KG1 (cell line): ENCODE data around the gene ATOSB.
A peak's percentile ranks its signal among the peaks of the same experiment; 100 is the strongest.
"Not testable (repeated sequence)": the region's sequence is repeated elsewhere in the genome, so short reads cannot be mapped to it uniquely, and the experiment has no call there.

Experiments
- DNase-seq: peaks from one replicate; lab custom pipeline; 2025; lab: John Stamatoyannopoulos, UW

ATOSB gene, protein sequence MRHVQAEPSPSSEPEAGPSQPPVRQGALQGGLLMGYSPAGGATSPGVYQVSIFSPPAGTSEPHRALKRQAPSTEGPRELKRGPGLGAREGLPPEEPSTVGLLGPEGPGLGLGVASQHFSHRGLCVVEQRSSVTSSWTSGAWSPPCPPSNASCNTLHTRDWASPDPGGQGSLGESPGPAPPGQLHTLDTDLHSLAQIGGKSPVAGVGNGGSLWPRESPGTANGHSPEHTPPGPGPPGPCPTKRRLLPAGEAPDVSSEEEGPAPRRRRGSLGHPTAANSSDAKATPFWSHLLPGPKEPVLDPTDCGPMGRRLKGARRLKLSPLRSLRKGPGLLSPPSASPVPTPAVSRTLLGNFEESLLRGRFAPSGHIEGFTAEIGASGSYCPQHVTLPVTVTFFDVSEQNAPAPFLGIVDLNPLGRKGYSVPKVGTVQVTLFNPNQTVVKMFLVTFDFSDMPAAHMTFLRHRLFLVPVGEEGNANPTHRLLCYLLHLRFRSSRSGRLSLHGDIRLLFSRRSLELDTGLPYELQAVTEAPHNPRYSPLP

DNA sequence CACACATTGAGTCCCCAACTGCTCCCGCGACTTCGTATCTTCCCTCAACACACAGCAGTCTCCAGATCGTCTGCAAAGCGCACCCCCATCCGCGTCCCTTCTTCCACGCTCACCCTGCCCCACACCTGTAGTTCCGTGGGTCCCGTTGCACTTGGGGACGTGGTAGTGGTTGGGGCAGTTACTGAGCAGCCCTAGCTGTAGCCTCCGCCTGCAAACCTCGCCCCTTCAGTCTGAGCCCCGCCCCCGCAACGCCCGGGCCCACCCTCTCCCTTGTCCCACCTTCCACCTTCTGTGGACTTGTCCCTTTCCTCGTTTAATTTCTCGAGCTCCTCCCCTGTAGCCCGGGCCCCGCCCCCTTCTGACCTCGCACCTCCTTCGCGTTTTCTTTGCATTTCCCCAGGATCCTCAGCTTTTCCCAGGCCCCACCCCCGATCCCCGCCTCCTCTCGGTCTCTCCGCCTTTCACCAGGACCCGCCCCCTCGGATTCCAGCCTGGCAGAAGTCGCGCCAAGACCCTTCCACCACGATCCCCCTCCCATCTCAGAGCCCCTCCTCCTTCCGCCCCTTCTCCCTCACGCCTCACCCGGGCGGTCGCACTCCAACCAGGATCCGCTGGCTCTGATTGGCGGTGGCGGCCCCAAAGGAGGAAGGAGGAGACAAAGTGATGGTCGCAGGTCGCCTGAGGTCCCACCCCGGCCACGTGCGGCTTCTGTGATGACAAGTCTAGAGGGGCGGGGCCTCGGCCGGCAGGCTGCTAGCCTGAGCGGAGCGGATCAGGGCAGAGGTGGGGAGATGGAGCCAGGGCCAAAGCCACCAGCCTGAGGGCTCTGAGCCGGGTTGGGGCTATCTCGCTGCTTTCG lies at the start of gene ATOSB:
Gene ATOSB, minus strand, starts transcription at position 183 of the 859 bp plus-strand sequence. CDS start 7,588 bp downstream, outside the sequence.
- peak; percentile 82 for DNase-seq

DNA sequence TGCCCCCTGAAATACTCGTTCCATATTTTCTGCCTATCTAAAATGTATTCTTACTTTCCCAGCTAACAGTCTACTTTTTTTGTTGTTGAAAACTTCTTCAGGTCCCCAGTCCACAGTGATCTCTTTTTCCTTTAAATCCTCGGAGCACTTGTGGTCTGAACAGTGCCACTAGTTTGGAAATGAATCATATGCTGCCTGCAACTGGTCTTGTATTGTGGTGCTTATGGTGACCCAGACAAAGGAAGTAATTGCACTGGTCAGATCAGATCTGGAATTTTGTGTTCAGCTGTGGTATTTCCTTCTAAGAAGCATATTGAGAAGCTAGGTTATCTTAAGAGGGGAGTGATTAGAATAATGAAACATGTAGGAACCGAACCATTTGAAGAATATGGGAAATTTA lies 49.0 kb upstream of the ATOSB start:
- no peak for DNase-seq

DNA sequence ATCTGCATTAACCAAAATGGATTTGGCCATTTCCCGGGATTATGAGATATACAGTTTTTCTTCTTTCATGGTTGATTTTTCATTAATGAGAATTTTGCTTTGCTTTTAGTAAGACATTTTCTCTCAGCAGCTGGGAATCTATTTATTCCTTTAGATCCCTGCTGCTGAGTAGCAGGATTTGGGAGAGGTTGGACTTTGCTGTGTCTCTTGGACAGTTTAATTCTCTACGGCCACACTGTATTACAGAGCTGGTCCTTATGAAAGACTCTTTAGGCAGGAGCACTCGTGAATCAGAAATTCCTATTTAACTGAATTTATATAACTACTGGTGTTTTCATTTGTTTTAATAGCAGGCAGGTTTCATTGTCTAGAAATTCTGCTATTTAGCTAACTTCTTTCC lies 47.8 kb upstream of the ATOSB start:
- DNase-seq: no peak

DNA sequence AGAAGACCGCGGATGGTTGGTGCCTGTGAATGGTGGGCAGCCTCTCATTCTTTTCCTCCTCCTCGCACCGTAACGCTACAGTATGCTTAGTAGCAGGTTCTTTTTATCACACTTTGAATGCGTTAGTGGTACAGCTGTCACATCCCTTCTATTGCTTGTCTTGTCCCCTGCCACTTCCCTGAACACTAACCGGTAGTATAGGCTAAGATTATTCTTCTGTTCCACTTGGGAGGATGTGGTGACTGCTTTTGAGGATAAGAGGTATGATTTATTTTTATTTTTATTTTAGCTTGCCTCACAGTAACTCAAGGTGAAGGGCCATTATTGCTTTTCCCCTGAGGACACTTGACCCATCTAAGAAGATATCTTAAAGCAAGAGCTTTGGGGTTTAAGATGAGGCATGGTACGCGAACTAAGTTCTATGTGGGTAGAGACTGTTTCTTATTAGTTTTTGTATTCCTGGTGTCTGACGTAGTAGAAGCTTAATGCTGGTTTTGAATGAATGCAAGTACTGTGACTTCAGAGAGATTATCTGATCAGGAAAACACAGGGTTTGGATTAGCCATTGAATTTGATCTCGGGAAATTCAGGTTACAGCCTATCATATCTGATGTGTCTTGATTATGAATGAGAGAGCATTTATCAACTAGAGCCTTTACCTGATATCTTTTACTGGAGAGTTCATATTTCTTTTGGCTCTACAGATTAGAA lies 47.1 kb upstream of the ATOSB start:
- DNase-seq: peak; percentile 4

DNA sequence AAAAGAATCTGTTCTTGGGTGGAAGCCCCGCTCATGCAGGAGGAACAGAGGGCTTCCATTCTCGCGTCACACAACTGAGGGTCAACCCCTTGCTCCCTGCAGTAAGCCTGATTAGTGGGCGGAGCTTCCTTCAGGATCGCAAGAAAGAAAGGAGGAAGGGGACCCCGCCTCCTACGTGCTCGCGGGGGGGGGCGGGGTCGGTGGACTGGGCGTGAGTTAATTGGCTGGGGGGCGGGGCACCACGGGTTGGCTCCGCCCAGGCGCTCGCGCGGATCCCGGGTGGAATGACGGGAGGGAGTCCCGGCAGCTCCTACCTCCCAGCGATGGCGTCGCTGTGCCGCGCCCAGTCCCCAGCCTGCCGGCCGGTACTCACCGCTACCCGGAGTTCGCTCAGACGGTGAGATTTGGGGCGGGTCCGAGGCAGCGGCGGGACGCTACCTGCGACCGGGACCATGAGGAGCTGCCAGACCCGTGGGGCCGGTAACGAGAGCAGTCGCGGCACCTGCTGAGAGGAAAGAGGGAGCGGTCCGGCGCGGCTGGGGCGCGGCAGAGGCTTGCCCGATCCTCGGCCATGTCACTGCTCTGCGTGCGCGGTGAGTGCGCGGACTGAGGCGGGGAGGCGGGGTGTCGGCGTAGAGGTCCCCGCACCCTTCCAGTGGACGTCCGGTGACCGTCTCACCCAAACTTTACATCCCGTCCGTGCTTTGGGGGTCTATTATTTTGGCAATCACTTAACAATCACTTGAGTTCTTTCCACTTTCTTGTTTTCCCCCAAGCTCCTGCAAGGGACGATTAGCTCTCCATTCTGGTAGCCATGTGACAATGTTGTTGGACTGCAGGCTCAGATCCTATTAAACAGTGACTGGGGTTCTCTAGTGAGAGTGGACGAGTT lies 46.3 kb upstream of the ATOSB start, which contains the start of gene UNC13B:
Gene UNC13B, plus strand, starts transcription at position 297 of the 892 bp plus-strand sequence. Its CDS starts 275 bp downstream, at position 572.
- DNase-seq: no peak

DNA sequence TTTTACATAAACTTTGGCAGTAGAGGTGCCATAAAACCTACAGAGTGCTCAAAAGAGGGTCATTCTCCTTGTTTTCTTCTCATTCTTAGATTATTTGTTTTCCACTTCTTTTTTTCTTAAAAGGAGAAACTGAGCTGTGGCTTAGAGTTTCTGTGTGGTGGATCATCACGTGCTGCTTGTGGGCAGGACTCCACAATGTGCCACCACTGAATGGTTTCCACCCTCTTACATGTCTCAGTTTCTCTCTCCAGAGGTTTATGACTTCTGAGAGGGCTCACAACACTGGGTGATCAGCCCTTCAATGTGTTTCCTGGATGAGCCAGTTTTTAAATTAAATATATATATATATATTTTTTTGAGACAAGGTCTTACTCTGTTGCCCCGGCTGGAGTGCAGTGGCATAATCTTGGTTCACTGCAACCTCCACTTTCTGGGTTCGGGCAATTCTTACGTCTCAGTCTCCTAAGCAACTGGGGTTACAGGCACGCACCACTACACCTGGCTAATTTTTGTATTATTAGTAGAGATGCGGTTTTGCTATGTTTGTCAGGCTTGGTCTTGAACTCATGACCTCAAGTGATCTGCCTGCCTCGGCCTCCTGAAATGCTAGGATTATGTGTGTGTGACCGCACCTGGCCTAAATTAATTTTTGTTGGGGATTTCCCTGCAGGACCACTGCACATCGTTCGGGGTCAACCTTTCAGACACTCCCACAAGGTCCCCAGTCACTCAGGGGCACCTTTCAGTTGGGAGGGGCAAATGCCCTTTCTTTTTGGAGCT lies 43.0 kb upstream of the ATOSB start:
- no peak for DNase-seq

DNA sequence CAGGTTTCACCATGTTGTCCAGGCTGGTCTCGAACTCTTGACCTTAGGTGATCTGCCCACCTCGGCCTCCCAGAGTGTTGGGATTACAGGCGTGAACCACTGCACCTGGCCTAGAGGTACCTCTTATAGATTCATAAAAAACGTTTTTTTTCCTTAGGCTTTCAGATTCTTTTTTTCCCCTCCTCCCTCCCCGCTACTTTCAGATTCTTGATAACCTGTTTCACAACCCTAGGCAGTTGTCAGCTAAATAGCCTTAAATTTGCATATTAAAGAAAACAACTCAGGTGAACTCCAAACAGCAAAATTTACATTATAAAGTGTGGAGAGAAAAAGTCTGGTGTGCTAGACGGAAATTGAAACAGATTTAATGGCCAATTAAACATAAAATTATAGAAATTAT lies 42.2 kb upstream of the ATOSB start:
- not testable (repeated sequence) for DNase-seq

DNA sequence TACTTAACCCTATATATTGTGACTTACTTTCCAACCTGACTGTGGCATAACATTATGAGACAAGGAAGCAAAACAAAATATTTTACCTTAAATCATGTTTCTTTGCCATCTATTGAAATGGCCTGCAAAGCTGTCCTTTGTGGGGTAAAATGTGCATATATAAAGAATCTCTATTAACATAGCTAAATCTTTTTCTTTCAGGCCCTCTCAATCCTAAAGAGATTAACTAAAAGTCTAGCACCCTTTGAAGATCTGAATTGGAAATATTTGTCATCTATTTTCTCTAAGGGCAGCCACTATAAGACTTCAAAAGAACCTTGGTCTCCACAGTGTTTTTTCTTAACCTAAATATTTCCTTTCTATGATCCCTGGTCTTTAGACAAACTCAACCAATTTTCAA lies 41.1 kb upstream of the ATOSB start:
- DNase-seq: no peak

DNA sequence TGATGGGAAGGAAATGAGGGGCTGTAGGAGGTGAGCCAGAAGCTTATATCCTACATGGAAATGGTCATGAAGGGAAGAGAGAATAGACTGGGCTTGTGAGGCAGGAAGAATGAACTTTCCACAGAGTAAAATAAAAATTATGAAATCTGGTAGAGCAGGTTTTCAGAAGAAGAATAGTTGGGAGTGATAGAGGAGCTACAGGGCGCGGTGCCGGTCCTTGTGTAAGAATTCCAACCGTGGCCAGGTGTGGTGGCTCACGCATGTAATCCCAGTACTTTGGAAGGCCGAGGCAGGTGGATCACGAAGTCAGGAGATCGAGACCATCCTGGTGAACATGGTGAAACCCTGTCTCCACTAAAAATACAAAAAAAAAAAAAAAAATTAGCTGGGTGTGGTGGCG lies 37.3 kb upstream of the ATOSB start:
- DNase-seq: no peak

DNA sequence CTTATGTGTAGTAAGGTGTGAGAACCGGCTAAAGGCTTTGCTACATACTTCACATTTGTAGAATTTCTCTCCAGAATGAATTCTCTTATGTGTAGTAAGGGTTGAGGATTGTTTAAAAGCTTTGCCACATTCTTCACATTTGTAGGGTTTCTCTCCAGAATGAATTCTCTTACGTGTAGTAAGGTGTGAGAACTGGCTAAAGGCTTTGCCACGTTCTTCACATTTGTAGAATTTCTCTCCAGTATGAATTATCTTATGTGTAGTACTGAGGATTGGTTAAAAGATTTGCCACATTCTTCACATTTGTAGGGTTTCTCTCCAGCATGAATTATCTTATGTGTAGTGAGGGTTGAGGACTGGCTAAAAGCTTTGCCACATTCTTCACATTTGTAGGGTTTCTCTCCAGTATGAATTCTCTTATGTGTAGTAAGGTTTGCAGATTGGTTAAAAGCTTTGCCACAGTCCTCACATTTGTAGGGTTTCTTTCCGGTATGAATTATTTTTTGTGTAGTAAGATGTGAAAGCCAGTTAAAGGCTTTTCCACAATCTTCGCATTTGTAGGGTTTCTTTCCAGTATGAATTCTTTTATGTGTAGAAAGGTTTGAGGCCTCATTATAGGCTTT lies 32.4 kb upstream of the ATOSB start:
- not testable (repeated sequence) for DNase-seq

DNA sequence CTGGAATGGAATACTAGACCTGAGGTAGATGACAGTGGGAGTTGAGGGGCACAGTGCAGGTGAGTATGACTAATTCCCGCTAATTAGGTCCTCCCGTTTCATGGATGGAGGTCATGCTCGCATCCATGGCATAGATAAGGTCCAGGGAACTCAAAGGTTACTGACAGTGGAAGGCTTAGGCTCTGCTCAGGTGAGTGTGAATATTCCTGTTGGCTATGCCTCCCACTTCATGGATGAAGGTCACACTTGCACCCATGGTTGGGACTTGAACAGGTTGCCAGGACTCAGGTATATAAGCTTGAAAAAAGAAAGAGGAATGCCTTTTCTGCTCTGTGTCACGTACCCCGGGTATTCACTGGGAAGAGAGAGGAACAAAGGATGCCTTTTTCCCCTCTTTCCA lies 26.4 kb upstream of the ATOSB start:
- no peak for DNase-seq

DNA sequence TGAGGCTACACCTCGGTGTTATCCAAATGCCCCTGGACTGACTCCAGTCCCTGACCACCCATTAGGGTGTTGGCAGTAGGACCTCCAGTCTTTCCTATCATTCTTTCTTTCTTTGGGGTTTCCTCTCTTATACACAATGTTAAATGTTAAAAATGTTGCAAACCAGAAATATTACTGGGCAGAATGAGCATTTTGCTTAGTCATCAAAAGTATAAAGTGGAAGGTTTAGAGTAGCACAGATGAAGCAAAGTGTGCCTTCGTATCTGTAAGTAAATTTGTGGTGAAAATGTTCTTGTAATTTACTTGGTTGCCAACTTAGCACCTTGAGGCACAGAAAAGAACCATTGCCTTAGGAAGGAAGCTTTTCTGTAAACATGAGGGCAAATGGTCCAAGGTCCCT lies 24.4 kb upstream of the ATOSB start:
- DNase-seq: no peak

DNA sequence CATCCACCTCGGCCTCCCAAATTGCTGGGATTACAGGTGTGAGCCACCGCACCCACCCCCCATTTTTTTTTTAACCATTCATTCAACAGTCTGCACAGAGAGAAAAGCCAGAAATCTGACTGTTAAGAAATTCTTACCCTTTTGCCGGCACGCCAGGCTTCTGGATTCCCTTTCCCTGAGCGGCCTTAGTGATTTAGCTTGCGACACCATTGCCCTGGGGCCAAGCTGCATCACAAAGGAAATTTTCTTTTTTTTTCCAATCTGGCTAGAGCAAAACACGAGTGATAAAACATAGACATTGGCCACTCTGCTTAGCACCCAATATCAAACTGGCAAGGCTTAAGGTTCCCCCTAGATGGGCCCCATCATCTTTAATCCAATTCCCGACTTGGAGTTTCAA lies 21.2 kb upstream of the ATOSB start:
- DNase-seq: no peak

DNA sequence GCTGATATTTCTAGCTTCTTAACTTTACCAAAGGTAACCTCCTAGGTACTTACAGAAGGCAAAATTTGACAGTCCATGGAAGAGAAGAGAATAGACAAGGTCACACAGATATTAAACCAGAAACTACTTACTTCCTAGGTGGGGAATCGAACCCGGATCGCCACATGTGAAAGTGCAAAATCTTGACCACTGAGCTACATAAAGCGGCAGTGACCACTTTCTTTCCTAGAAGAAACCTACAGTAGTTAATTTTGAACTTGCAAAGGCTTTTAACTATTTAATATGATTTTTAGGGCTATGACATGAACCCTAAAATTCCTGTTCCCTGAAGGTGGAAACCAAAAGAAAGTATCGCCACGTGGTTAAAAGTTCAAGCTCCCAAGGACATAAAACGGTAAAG lies 20.3 kb upstream of the ATOSB start:
- DNase-seq: no peak

DNA sequence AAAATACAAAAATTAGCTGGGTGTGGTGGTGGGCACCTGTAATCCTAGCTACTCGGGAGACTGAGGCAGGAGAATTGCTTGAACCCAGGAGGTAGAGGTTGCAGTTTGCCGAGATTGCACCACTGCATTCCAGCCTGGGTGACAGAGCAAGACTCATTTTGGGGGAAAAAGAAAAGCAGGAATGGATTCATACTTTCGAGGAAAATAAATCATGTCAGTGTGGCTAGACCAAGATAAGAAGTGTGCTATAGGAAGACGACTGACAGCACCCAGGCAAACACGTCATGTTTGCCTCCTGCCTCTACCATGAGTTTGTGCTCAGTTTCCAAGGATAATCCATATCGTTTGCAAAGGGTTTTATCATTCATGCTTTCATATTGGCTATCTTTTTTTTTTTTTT lies 19.3 kb upstream of the ATOSB start:
- no peak for DNase-seq

DNA sequence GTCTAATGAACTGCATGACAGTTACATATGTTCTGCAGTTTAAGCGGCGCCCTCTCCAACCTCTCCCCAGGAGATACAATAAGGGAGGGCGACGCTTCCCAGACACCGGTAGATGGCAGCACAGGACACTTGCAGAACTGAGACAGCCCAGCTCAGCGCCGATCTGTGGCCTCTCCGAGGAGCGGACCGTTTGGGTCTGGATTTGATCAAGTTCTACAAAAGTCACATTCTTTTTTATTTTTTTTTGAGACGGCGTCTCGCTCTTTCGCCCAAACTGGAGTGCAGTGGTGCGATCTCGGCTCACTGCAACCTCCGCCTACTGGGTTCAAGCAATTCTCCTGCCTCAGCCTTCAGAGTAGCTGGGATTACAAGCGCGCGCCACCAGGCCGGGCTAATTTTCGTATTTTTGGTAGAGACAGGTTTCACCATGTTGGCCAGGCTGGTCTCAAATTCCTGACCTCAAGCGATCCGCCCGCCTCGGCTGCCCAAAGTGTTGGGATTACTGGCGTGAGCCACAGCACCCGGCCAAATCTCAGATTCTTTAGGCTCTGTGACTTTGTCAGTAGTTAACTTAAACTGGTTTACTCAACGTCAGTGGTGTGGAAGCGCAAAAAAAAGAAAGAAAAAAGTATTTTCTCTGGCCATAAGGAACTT lies 1.4 kb upstream of the ATOSB start:
- DNase-seq: peak; percentile 86

DNA sequence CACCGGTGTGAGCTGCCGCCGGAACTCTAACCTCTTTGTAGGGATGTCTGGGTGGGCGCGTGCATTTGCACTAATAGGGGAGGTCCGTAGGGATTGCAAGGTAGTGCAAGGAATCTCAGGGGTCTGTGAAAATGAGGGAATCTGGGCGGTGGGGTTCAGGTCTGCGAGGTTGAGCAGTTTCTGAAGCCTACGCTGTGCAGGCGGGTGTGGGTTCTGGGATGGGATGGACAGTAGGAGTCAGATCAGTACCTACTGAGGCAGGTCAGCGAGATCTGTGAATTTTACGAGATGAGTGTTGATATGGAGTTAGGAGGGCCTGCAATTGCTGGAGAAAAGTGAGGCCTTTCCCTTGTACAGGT lies 856 bp upstream of the ATOSB start:
- no peak for DNase-seq

DNA sequence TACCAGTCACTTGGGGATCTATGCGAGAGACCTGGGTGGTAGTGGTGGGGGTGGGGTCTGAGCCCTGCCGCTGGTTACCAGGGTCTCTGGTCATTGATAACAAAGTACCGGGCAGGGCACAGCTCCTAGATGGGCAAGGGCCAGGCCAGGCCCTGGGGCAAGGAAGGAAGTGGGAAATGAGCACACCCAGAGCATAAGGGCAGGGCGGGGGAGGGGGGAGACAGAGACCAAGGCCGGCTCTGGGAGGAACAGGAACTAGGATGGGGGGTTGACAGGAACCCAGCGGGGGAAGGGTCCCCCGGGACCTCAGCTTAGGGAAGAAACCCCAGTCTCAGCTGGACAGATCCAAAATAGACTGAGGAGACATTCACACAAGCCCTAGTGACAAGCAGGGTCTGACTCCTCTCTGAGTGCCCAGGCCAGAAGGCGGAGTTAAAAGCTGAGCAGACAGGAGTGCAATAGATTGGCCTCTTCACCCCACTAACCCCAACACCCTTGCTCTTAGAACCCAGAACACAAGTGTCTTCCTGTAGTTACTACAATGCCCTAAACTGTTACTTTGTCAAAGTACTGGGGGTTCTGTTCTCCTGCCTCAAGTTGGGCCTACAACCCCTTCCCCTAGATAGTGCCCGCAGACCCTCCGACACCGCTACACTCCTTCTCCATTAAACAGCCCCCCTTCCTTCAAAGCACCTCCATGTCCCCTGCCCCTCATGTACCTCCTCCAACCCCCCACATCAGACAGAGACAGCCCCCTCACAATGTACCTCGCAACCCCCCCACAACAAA lies 628 bp downstream of the ATOSB start:
- peak; percentile 55 for DNase-seq
